ENCODE measurements around the gene PLAAT3.
A peak's percentile ranks its signal among the peaks of the same experiment; 100 is the strongest.
"Not testable (repeated sequence)": the region's sequence is repeated elsewhere in the genome, so short reads cannot be mapped to it uniquely, and the experiment has no call there.

Gene PLAAT3

GRCh38 chr11:63552921-63553320 is 61.3 kb downstream of the PLAAT3 start:
- H3K4me1 ChIP-seq (ENCODE audit: control extremely low read depth in 1 of 4, control insufficient read depth in 4 of 4, insufficient read depth in 4 of 4, low read length in 3 of 4): peaks cover 0 to 28% (median 18%) of the 10 kb centered on the region in 4 experiments
- H3K27ac ChIP-seq (ENCODE audit: insufficient read depth in 1 of 2, low read depth in 1 of 2, low read length in 2 of 2, poor library complexity in 1 of 2, severe bottlenecking in 2 of 2): no peak overlapping the region
- 98% methylated on average over 6 of the region's 7 CpGs for WGBS (ENCODE audit: insufficient coverage)
- no peaks in the 10 kb centered on the region for H3K27me3 ChIP-seq (replicated peaks in 2 of 5; ENCODE audit: control insufficient read depth in 4 of 5, insufficient read depth in 5 of 5, low read length in 4 of 5)
- ChIA-PET CTCF (interaction anchor here (1.2 to 1.5 kb wide), 5 partner anchors 8 to 79 kb away, joined by 3 to 5 read pairs (median 4); no protein-coding TSS in a partner anchor), POLR2A (no interaction called here)
- no peaks in the 10 kb centered on the region for H3K9me3 ChIP-seq (ENCODE audit: control extremely low read depth in 1 of 5, control insufficient read depth in 4 of 5, insufficient read depth in 2 of 5, low read depth in 1 of 5, low read length in 4 of 5)
- no peaks in the 10 kb centered on the region for H3K36me3 ChIP-seq (ENCODE audit: control insufficient read depth in 4 of 4, insufficient read depth in 4 of 4, low read length in 3 of 4)
- no peak for DNase-seq
- H3K4me3 ChIP-seq (ENCODE audit: control insufficient read depth in 1 of 7, extremely low read depth in 1 of 7, insufficient read depth in 4 of 7, low read depth in 2 of 7, low read length in 6 of 7): no peak overlapping the region

GRCh38 chr11:63551889-63552266 is 62.4 kb downstream of the PLAAT3 start:
- peaks cover 0 to 28% (median 18%) of the 10 kb centered on the region in 4 experiments for H3K4me1 ChIP-seq (ENCODE audit: control extremely low read depth in 1 of 4, control insufficient read depth in 4 of 4, insufficient read depth in 4 of 4, low read length in 3 of 4)
- H3K9me3 ChIP-seq (ENCODE audit: control extremely low read depth in 1 of 5, control insufficient read depth in 4 of 5, insufficient read depth in 2 of 5, low read depth in 1 of 5, low read length in 4 of 5): no peaks in the 10 kb centered on the region
- H3K27ac ChIP-seq (ENCODE audit: insufficient read depth in 1 of 2, low read depth in 1 of 2, low read length in 2 of 2, poor library complexity in 1 of 2, severe bottlenecking in 2 of 2): no peak overlapping the region
- WGBS (ENCODE audit: insufficient coverage): 94% methylated on average over 5 of the region's 6 CpGs
- H3K36me3 ChIP-seq (ENCODE audit: control insufficient read depth in 4 of 4, insufficient read depth in 4 of 4, low read length in 3 of 4): peaks cover 0 to 8% (median 2%) of the 10 kb centered on the region in 4 experiments
- DNase-seq: no peak
- H3K27me3 ChIP-seq (replicated peaks in 2 of 5; ENCODE audit: control insufficient read depth in 4 of 5, insufficient read depth in 5 of 5, low read length in 4 of 5): no peaks in the 10 kb centered on the region
- CTCF ChIA-PET: interaction anchor here (1.1 to 1.8 kb wide), 7 partner anchors 7 to 80 kb away, joined by 3 to 5 read pairs (median 3); no protein-coding TSS in a partner anchor
- POLR2A ChIA-PET: no interaction called here
- no peak overlapping the region for H3K4me3 ChIP-seq (ENCODE audit: control insufficient read depth in 1 of 7, extremely low read depth in 1 of 7, insufficient read depth in 4 of 7, low read depth in 2 of 7, low read length in 6 of 7)

GRCh38 chr11:63551091-63551888 is 62.9 kb downstream of the PLAAT3 start:
- peaks cover 0 to 28% (median 18%) of the 10 kb centered on the region in 4 experiments for H3K4me1 ChIP-seq (ENCODE audit: control extremely low read depth in 1 of 4, control insufficient read depth in 4 of 4, insufficient read depth in 4 of 4, low read length in 3 of 4)
- CTCF ChIA-PET: interaction anchor here (1.1 to 1.8 kb wide), 4 partner anchors 14 to 81 kb away, joined by 3 to 5 read pairs (median 3); no protein-coding TSS in a partner anchor

GRCh38 chr11:63550156-63550700 is 64.0 kb downstream of the PLAAT3 start:
- ChIA-PET POLR2A (interaction anchor here (1.5 kb wide), 1 partner anchor 14 kb away, joined by 3 read pairs; the partner anchor contains the start of gene PLAAT4), CTCF (interaction anchor here (1.5 to 1.8 kb wide), 3 partner anchors 12 to 15 kb away, joined by 3 to 5 read pairs (median 5); partner anchors contain the start of gene PLAAT4)
- WGBS (ENCODE audit: insufficient coverage): 98% methylated on average over 14 of the region's 31 CpGs

More at GRCh38 chr11:63551091-63551888, 62.9 kb downstream of the PLAAT3 start:
- H3K9me3 ChIP-seq (ENCODE audit: control extremely low read depth in 1 of 5, control insufficient read depth in 4 of 5, insufficient read depth in 2 of 5, low read depth in 1 of 5, low read length in 4 of 5): no peaks in the 10 kb centered on the region
- no peaks in the 10 kb centered on the region for H3K27me3 ChIP-seq (replicated peaks in 2 of 5; ENCODE audit: control insufficient read depth in 4 of 5, insufficient read depth in 5 of 5, low read length in 4 of 5)
- peak overlapping the region in 1 of 7 experiments; percentile 12 for H3K4me3 ChIP-seq (ENCODE audit: control insufficient read depth in 1 of 7, extremely low read depth in 1 of 7, insufficient read depth in 4 of 7, low read depth in 2 of 7, low read length in 6 of 7)
- peaks cover 0 to 13% (median 2%) of the 10 kb centered on the region in 4 experiments for H3K36me3 ChIP-seq (ENCODE audit: control insufficient read depth in 4 of 4, insufficient read depth in 4 of 4, low read length in 3 of 4)
- DNase-seq: peak in 2 of 3 donors; percentile 77 to 79
- POLR2A ChIA-PET: interaction anchor here (1.5 kb wide), 1 partner anchor 15 kb away, joined by 3 read pairs; the partner anchor contains the start of gene PLAAT4
- WGBS (ENCODE audit: insufficient coverage): 30% methylated on average over 14 of the region's 27 CpGs
- H3K27ac ChIP-seq (ENCODE audit: insufficient read depth in 1 of 2, low read depth in 1 of 2, low read length in 2 of 2, poor library complexity in 1 of 2, severe bottlenecking in 2 of 2): no peak overlapping the region

GRCh38 chr11:63549411-63549810 is 64.8 kb downstream of the PLAAT3 start:
- no peaks in the 10 kb centered on the region for H3K9me3 ChIP-seq (ENCODE audit: control extremely low read depth in 1 of 5, control insufficient read depth in 4 of 5, insufficient read depth in 2 of 5, low read depth in 1 of 5, low read length in 4 of 5)
- no peaks in the 10 kb centered on the region for H3K27me3 ChIP-seq (replicated peaks in 2 of 5; ENCODE audit: control insufficient read depth in 4 of 5, insufficient read depth in 5 of 5, low read length in 4 of 5)
- H3K4me1 ChIP-seq (ENCODE audit: control extremely low read depth in 1 of 4, control insufficient read depth in 4 of 4, insufficient read depth in 4 of 4, low read length in 3 of 4): peaks cover 0 to 22% (median 15%) of the 10 kb centered on the region in 4 experiments
- H3K4me3 ChIP-seq (ENCODE audit: control insufficient read depth in 1 of 7, extremely low read depth in 1 of 7, insufficient read depth in 4 of 7, low read depth in 2 of 7, low read length in 6 of 7): no peak overlapping the region
- ChIA-PET POLR2A (no interaction called here), CTCF (interaction anchor here (1.5 kb wide), 1 partner anchor 12 kb away, joined by 5 read pairs; the partner anchor contains the start of gene PLAAT4)
- peaks cover 0 to 30% (median 10%) of the 10 kb centered on the region in 4 experiments for H3K36me3 ChIP-seq (ENCODE audit: control insufficient read depth in 4 of 4, insufficient read depth in 4 of 4, low read length in 3 of 4)
- 100% methylated on average over 2 of the region's 4 CpGs for WGBS (ENCODE audit: insufficient coverage)
- H3K27ac ChIP-seq (ENCODE audit: insufficient read depth in 1 of 2, low read depth in 1 of 2, low read length in 2 of 2, poor library complexity in 1 of 2, severe bottlenecking in 2 of 2): no peak overlapping the region
- no peak for DNase-seq

More at GRCh38 chr11:63550156-63550700, 64.0 kb downstream of the PLAAT3 start:
- H3K36me3 ChIP-seq (ENCODE audit: control insufficient read depth in 4 of 4, insufficient read depth in 4 of 4, low read length in 3 of 4): peaks cover 0 to 23% (median 5%) of the 10 kb centered on the region in 4 experiments
- not testable (repeated sequence) for H3K27me3 ChIP-seq (replicated peaks in 2 of 5; ENCODE audit: control insufficient read depth in 4 of 5, insufficient read depth in 5 of 5, low read length in 4 of 5); DNase-seq; H3K27ac ChIP-seq (ENCODE audit: insufficient read depth in 1 of 2, low read depth in 1 of 2, low read length in 2 of 2, poor library complexity in 1 of 2, severe bottlenecking in 2 of 2); H3K9me3 ChIP-seq (ENCODE audit: control extremely low read depth in 1 of 5, control insufficient read depth in 4 of 5, insufficient read depth in 2 of 5, low read depth in 1 of 5, low read length in 4 of 5); H3K4me3 ChIP-seq (ENCODE audit: control insufficient read depth in 1 of 7, extremely low read depth in 1 of 7, insufficient read depth in 4 of 7, low read depth in 2 of 7, low read length in 6 of 7)
- H3K4me1 ChIP-seq (ENCODE audit: control extremely low read depth in 1 of 4, control insufficient read depth in 4 of 4, insufficient read depth in 4 of 4, low read length in 3 of 4): peaks cover 0 to 28% (median 18%) of the 10 kb centered on the region in 4 experiments

GRCh38 chr11:63548178-63548577 is 66.1 kb downstream of the PLAAT3 start:
- H3K4me3 ChIP-seq (ENCODE audit: control insufficient read depth in 1 of 7, extremely low read depth in 1 of 7, insufficient read depth in 4 of 7, low read depth in 2 of 7, low read length in 6 of 7): no peak overlapping the region
- no peaks in the 10 kb centered on the region for H3K9me3 ChIP-seq (ENCODE audit: control extremely low read depth in 1 of 5, control insufficient read depth in 4 of 5, insufficient read depth in 2 of 5, low read depth in 1 of 5, low read length in 4 of 5)
- CTCF ChIA-PET: no interaction called here
- no peak overlapping the region for H3K27ac ChIP-seq (ENCODE audit: insufficient read depth in 1 of 2, low read depth in 1 of 2, low read length in 2 of 2, poor library complexity in 1 of 2, severe bottlenecking in 2 of 2)
- no peaks in the 10 kb centered on the region for H3K27me3 ChIP-seq (replicated peaks in 2 of 5; ENCODE audit: control insufficient read depth in 4 of 5, insufficient read depth in 5 of 5, low read length in 4 of 5)
- H3K4me1 ChIP-seq (ENCODE audit: control extremely low read depth in 1 of 4, control insufficient read depth in 4 of 4, insufficient read depth in 4 of 4, low read length in 3 of 4): peaks cover 0 to 10% (median 5%) of the 10 kb centered on the region in 4 experiments
- peaks cover 0 to 35% (median 11%) of the 10 kb centered on the region in 4 experiments for H3K36me3 ChIP-seq (ENCODE audit: control insufficient read depth in 4 of 4, insufficient read depth in 4 of 4, low read length in 3 of 4)
- DNase-seq: no peak
- WGBS (ENCODE audit: insufficient coverage): 100% methylated on average over 4 of the region's 4 CpGs
- POLR2A ChIA-PET: no interaction called here

Data from common myeloid progenitor, CD34-positive (primary cell).